Left kidney (tissue), 8 donors: ENCODE measurements around the gene GALNT14. TPM values are rescaled to one million over a fixed set of nuclear protein-coding genes. Genes with fewer than 3 reads are reported as not detected.
"Not testable (repeated sequence)": the region's sequence is repeated elsewhere in the genome, so short reads cannot be mapped to it uniquely, and the experiment has no call there.

Experiments used
- DNase-seq: peaks from one replicate; pipeline ENCODE4 v3.0.0-alpha.2; 2013
- long read RNA-seq, 8 donors: transcript quantifications; one replicate each; lab custom pipeline, GENCODE V29; 2026
- polyA plus RNA-seq: library from polyadenylated mRNA; unstranded; fragments of 120-200 nt; gene quantifications from one replicate; pipeline ENCODE4 v1.2.1, GENCODE V29; 2013; ENCODE audit not compliant: insufficient read length

GALNT14 gene
- 47.6 TPM for polyA plus RNA-seq
- long read RNA-seq, donor 1, partial matches to known transcripts, result 0 of 4 reads
- long read RNA-seq, donor 1, other reads (novel, unspliced or antisense), result 0 of 4 reads
- long read RNA-seq, donor 2, transcript GALNT14-202 (15 exons, 2,733 nt), result major isoform, 7 of 7 reads
- long read RNA-seq, donor 2, partial matches to known transcripts, result 0 of 7 reads
- long read RNA-seq, donor 2, other reads (novel, unspliced or antisense), result 0 of 7 reads
- long read RNA-seq, donor 3, transcript GALNT14-202 (15 exons, 2,733 nt), result major isoform, 10 of 10 reads
- long read RNA-seq, donor 3, partial matches to known transcripts, result 0 of 10 reads
- long read RNA-seq, donor 3, other reads (novel, unspliced or antisense), result 0 of 10 reads
- long read RNA-seq, donor 4, result 0 reads
- long read RNA-seq, donor 5, transcript GALNT14-202 (15 exons, 2,733 nt), result major isoform, 7 of 7 reads
- long read RNA-seq, donor 5, partial matches to known transcripts, result 0 of 7 reads
- long read RNA-seq, donor 5, other reads (novel, unspliced or antisense), result 0 of 7 reads
- long read RNA-seq, donor 6, transcript GALNT14-202 (15 exons, 2,733 nt), result major isoform, 7 of 7 reads
- long read RNA-seq, donor 6, partial matches to known transcripts, result 0 of 7 reads
- long read RNA-seq, donor 6, other reads (novel, unspliced or antisense), result 0 of 7 reads
- long read RNA-seq, donor 7, transcript GALNT14-202 (15 exons, 2,733 nt), result major isoform, 13 of 13 reads
- long read RNA-seq, donor 7, partial matches to known transcripts, result 0 of 13 reads
- long read RNA-seq, donor 7, other reads (novel, unspliced or antisense), result 0 of 13 reads
- long read RNA-seq, donor 8, transcript GALNT14-202 (15 exons, 2,733 nt), result major isoform, 8 of 8 reads
- long read RNA-seq, donor 8, partial matches to known transcripts, result 0 of 8 reads
- long read RNA-seq, donor 8, other reads (novel, unspliced or antisense), result 0 of 8 reads

GRCh38 chr2:31138037-31138962 lies at the start of gene GALNT14:
GALNT14 (minus strand) TSS chr2:31138440; CDS start chr2:31138086, 354 bp downstream.
- peak; percentile 67 for DNase-seq

- DNase-seq, result no peak
These were observed 48.9 kb upstream of the GALNT14 start for GRCh38 chr2:31187166-31187565.

- not testable (repeated sequence) for DNase-seq
These were observed 45.7 kb upstream of the GALNT14 start for GRCh38 chr2:31183973-31184372.

GRCh38 chr2:31176742-31177141 lies 38.5 kb upstream of the GALNT14 start:
- no peak for DNase-seq

- DNase-seq, result no peak
These were observed 32.9 kb upstream of the GALNT14 start for GRCh38 chr2:31171142-31171541.

GRCh38 chr2:31170071-31170698 lies 31.9 kb upstream of the GALNT14 start:
- DNase-seq, result peak; percentile 36

- no peak for DNase-seq
These were observed 30.1 kb upstream of the GALNT14 start for GRCh38 chr2:31168291-31168690.

- no peak for DNase-seq
These were observed 28.7 kb upstream of the GALNT14 start for GRCh38 chr2:31166925-31167324.

GRCh38 chr2:31163011-31163539 lies 24.8 kb upstream of the GALNT14 start:
- no peak for DNase-seq

- DNase-seq, result no peak
These were observed 23.4 kb upstream of the GALNT14 start for GRCh38 chr2:31161637-31162036.

- no peak for DNase-seq
These were observed 13.3 kb upstream of the GALNT14 start for GRCh38 chr2:31151501-31151900.

GRCh38 chr2:31150120-31150670 lies 12.0 kb upstream of the GALNT14 start:
- no peak for DNase-seq

GRCh38 chr2:31148514-31148913 lies 10.3 kb upstream of the GALNT14 start:
- DNase-seq, result no peak

GRCh38 chr2:31147645-31148044 lies 9.4 kb upstream of the GALNT14 start:
- no peak for DNase-seq

GRCh38 chr2:31142110-31142509 lies 3.9 kb upstream of the GALNT14 start:
- no peak for DNase-seq

- no peak for DNase-seq
These were observed 3.3 kb upstream of the GALNT14 start for GRCh38 chr2:31141443-31142085.

GRCh38 chr2:31140151-31140550 lies 1.9 kb upstream of the GALNT14 start:
- no peak for DNase-seq

- no peak for DNase-seq
These were observed 1.4 kb upstream of the GALNT14 start for GRCh38 chr2:31139671-31140070.

- DNase-seq, result no peak
These were observed 816 bp downstream of the GALNT14 start for GRCh38 chr2:31137211-31138036.
